PC-3 (cell line): Measurements from ENCODE around the gene BMPER.

Experiments used
- CTCF ChIP-seq: fragments of 300-600 bp; sonication (generic); conservative IDR thresholded peaks from 2 replicates; pipeline ENCODE4 v1.5.1; 2017; ENCODE audit warnings: antibody characterized with exemption, low read depth, mild to moderate bottlenecking, low read length
- EZH2 ChIP-seq: fragments of 300-600 bp; sonication (generic); IDR thresholded peaks from one replicate; pipeline ENCODE4 v1.6.1; 2017; ENCODE audit warnings: antibody characterized with exemption, mild to moderate bottlenecking, low read length; ENCODE audit not compliant: unreplicated experiment
- EZH2phosphoT487 ChIP-seq: fragments of 300-600 bp; sonication (generic); IDR thresholded peaks from 2 replicates; pipeline ENCODE4 v1.6.1; 2018; ENCODE audit warnings: mild to moderate bottlenecking, antibody characterized with exemption, low read length, borderline replicate concordance

- TF ChIP-seq CTCF (no peak), EZH2 (no peak), EZH2phosphoT487 (no peak)
These were observed 54.3 kb downstream of the BMPER start for GRCh38 chr7:33959676-33960075.
